GM21423 (cell line): ENCODE data around the gene TSHZ3.

ENCODE experiments used
- ATAC-seq: cut with Tn5 transposase; IDR thresholded peaks from one replicate; pipeline ENCODE4 v1.9.1; 2021; ENCODE audit warnings: mild to moderate bottlenecking, moderate library complexity; ENCODE audit not compliant: unreplicated experiment

The TSHZ3 gene

GRCh38 chr19:31292639-31293185, 56.5 kb downstream of the TSHZ3 start:
- ATAC-seq: no peak

GRCh38 chr19:31290931-31291590, 58.2 kb downstream of the TSHZ3 start:
- no peak for ATAC-seq

DNA sequence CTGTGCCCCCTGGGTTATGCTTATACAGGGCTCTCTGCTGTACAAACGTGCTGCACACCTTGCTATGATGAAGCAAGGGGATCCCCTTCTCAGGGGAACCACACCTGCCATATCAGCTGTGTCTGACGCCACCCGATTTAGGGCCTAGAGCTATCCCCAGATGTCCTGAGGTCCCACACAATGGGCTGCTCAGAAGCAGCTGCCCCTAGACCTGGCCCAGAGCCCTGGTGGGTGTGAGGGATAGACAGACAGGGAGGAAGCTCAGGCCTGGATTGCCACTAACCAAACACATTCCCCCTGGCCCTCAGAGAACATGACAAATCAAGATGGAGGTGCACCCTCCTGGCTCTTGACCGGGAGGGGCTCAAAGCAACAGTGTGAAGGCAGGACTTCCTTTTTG, 59.3 kb downstream of the TSHZ3 start:
- ATAC-seq: no peak

DNA sequence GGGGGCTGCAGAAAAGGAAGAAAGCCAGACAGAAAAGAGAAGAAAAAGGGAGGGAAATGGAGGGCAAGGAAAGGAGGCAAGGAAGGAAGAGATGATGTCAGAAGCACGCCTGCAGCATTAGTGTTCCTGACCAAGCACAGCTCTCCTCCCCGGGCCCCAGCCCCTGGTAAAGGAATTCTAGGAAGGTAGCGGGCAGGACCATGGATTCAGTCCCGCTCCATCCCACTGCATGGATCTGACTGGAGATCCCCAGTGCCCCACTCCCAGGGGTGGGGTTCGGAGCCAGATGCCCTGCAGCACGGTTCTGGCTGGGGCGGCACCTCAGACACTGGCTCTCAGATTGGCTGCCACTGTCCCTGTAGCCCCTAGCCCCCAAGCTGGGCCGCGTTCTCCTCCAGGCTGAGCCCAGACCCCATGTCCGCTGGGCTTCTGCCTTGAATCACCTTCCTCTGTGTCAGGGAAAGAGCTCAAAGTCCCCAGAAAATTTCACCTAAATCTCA, 59.8 kb downstream of the TSHZ3 start:
- ATAC-seq: no peak

- no peak for ATAC-seq
Observed at GRCh38 chr19:31286491-31286890, 62.7 kb downstream of the TSHZ3 start.

GRCh38 chr19:31285744-31286143, 63.5 kb downstream of the TSHZ3 start:
- no peak for ATAC-seq

DNA sequence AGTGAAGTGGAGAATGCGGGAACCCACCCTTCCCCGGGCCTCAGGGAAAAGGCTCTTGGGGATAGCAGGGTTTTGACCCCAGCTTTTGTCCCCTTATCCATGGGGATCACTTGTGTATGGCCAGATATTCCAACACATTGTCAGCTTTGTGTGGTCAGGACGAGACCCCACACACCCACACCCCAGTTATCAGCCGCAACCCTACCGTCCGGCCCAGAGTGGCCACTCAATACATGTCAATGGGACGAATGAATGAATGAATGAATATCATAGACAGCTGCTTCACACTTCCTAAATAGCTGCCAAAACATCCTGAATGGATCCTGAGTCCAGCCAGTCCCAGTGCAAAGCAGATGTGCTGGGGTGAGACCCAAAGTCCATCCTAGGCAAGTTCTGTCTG, 64.6 kb downstream of the TSHZ3 start:
- no peak for ATAC-seq

GRCh38 chr19:31283701-31284100, 65.5 kb downstream of the TSHZ3 start:
- ATAC-seq: no peak

DNA sequence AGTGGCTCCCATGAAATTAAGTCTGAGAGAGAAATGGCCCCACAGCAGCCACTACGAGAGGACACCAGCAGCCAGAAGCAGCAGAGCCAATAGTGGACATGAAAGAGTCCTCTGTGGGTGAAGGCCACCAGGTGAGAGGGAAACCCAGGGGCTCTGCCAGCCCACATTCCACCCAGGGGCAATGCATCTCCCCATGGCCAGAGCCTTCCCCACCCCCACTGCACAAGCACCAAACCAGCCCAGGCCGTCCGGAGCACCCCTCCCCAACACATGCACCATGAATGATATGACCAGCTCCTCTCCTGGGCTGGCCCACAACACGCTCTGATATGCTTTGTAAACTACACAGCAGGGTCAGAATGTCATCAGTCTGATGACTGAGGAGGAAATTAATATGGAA, 66.9 kb downstream of the TSHZ3 start:
- no peak for ATAC-seq

GRCh38 chr19:31280287-31281006, 68.8 kb downstream of the TSHZ3 start:
- ATAC-seq: no peak

DNA sequence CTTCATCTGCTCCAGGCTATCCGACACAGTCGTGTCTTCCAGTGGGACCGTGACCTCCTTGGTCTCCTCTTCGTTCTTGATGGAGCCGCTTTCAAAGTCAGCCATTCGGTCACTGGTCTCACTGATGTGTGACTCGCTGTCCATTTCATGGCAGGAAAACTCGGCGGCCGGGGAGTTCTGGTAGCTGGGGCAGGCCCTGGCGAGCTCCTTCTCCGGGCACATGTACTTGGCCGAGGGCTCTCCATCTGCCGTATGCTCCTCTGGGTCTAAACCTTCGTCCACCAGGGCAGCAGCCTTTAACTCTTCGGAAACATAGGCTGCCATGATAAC, 69.8 kb downstream of the TSHZ3 start:
- ATAC-seq: no peak

DNA sequence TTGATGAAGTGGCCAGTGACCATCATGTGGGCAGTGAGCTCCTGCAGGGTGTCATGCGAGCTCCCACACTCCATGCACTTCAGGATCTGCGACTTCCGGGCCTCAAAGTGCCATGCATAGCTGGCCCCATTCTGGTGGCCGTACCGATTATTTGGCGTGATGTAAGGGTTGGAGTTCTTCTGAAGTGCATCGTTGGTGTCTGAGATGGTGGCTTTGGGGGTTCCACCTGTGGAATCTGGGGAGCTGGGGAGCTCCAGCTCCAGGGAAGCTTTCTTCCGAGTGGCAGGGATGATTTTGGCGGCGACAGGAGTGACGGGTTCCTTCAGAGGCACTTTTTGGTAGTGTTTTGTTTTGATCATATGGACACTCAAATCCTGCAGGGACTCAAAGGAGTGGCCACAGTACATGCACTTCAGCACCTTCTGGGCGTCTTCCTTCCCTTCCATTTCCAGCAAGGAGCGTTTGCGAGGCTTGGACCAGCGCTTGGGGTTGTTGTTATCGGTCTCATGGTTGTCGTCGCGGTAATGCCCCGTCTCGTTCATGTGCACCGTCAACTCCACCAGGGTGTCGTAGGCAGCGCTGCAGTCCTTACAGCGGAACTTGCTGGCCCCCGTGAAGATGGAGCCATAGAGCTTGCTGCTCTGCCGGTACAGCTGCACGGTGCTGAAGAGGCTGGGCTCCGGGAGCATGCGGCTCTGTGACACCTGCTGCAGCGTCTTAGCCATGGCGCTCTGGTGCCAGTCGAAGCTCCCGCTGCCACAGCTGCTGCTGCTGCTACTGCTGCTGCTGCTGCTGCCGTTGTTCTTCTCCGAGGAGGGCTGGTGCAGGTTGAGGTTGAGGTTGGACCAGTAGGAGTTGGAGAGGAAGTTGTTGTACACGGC, 70.4 kb downstream of the TSHZ3 start:
- ATAC-seq: no peak

DNA sequence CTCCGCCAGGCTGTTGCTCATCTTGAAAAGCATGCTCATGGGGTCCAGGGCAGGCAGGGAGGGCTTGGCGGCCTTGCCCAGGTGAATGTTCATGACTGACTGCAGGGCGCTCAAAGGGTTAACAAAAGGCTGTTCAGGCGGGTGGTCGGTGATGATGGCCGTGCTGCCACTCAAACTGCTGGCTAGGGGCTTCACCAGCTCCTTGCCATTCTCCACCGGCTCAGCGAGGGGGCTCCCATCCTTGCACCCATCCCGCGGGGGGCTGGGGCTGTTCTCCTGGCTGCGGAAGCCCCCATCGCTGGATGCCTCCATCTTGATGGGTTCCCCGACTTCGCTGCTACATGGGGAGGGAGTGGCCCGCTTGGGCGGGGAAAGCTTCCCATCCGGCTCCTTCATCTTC, 71.7 kb downstream of the TSHZ3 start:
- no peak for ATAC-seq

GRCh38 chr19:31276831-31277230, 72.4 kb downstream of the TSHZ3 start:
- ATAC-seq: no peak

DNA sequence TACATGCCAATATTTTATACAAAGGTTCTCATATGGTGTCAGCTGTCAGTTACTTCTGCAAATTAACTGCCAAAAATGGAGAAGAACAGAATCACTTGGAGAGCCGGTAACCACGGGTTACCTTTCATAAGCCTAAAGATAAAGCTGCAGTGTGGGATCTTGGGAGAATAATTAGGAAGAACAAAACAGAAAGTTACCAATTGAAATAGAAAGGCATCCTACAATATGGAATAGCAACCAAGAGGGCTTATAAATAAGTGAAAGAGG, 74.2 kb downstream of the TSHZ3 start:
- ATAC-seq: no peak

DNA sequence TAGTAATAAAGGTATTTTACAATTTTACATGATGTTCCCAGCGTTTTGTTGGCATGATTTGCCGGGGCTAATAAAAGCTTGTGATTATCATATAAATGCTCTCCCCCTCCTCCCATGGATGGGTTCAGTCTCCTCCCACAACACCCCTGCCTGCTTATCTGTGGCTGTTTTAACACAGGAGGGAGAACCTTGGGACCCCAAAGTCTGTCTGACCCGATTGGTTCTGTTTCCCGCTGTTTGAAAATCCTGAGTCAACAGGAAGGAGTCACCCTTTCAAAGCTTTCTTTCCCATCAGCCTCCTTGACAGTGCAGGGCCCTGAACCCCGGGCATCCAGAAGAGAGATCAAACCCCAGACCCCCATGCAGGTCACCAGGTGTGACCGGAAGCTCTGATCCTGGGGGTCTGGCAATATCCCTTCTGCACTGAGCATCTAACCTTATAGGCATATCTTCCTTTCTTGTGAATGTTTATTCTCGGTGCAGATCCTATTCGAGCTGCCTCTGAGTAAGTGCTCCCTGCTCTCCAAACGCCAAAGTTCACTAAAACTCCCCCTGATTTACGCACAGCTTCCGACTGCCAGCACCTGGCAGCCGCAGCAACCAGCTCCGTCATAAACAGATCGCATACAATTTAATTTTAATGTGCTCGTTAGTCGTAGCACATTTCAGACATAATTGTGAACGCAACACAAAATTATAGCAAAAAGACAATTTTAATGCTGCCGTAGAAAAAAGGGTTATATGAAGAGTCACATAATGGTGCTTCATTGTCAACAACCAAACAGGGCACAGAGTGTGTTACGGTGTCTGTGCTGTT, 74.8 kb downstream of the TSHZ3 start:
- ATAC-seq: no peak

- ATAC-seq: no peak
Observed at GRCh38 chr19:31272583-31273106, 76.6 kb downstream of the TSHZ3 start.

DNA sequence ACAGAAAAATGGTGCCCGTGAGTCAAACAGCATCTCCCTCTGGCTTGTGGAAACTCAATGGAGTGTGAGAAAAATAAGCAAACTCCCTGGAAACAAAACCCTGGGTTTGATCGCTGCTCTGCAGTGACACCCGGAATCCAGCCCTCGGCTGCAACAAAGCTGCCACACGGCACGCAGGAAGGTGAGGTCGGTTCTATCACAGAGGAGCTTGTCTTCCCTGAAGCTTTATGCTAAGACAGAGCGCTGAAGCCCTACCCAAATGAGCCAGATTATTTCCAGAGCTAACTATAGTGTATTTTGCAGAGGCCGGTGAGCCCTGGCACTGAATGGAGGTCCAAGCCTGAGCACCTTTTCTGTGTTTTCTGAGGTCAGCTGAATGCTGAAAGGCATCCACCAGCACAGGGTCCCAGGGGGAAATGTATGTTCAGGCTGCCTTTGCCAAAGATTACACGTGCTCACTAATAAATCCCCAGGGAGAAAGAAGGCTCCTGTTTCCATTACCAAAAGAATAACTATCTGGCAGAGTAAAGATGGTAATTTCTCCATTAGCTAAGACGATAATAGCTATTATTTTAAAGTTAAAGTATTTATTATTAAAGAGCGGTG, 77.8 kb downstream of the TSHZ3 start:
- ATAC-seq: no peak

- ATAC-seq: no peak
Observed at GRCh38 chr19:31270897-31271296, 78.3 kb downstream of the TSHZ3 start.

DNA sequence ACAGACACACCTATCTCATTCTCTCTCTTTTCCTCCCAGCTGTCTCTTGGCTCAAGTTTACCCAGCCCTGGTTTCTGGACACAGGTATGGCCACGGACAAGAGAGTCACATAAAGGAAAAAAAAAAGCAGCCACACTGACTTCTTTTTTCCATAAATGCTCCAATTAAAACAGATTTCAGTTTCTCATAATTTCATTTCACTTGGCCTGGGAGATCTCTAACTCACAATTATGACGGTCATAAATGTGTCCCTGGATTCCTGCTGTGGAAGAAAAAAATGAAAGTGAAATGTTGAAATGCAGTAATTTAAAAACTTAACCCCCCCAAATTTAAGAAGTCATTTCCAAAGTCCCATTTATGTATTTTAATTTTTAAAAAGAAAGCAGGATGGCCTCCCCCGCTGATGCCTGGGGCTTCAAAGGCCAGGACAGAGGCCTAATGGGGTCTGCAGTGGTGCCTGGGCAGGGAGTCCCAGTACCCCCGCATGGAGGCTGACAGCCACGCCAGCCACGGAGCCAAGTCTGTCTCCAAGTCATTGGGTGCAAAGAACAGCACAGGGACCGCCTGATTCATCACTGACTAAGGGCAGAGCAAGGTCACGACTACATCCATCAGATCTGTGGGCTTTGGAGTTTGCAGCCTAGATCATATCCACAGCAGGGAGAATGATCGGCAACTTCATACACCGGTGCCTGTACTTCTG, 79.7 kb downstream of the TSHZ3 start:
- no peak for ATAC-seq
